Stimulated activated CD4-positive, alpha-beta T cell treated with anti-CD3 and anti-CD28 coated beads, Interleukin-2, amount 100 ng/mL, for 48 hours (primary cell): Measurements from ENCODE around the gene CTNNA2.

Experiments
- DNase-seq, 2 donors: peaks; one replicate each; pipeline ENCODE4 v3.0.0-alpha.2; 2020

The CTNNA2 gene

DNA sequence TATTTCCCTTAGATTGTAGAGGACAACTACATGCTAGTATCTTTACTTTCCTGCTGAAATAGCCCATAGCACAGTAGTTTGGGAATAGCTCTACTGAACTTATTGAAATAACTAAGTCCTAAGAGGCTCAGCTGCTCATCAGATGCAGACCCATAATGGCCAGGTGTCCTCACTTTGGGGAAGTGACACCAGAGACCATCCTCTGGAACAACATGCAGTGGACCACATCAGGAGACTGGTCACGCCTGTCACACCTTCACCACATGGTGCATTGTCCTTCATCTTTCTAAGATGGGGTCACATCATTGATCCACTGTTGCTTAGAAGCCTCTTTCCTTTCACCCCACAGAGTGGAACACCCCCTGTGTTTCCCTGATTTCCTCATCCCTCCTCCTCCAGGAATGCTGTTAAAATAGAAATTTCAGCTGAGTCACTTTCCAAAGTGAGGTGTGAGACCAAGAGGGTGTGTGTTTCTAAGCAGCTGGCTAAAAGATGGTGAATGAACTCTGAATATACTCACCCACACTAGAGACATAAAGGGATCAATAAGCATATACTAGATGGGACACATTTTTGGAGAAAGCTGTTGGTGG, 1006.9 kb downstream of the CTNNA2 start:
- DNase-seq, result no peak

DNA sequence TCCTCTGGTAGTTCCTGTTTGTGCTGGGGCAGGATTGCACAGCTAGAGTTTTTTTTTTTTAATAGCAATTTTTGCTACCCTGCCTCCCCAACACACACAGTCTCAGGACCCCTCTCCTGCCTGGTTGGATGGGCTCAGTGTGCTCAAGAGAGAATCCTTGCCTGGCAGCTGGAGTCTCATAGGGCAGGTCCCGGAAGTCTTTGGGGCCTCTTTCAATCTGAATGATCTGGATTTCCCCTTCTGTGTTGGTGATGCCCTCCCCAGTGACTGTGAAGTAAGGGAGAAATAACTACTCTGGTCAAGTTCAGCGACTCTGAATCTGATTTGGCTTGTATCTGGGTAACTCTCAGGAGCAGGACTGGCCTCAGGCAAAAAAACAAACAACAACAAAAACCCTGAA, 1012.3 kb downstream of the CTNNA2 start:
- DNase-seq, result no peak

DNA sequence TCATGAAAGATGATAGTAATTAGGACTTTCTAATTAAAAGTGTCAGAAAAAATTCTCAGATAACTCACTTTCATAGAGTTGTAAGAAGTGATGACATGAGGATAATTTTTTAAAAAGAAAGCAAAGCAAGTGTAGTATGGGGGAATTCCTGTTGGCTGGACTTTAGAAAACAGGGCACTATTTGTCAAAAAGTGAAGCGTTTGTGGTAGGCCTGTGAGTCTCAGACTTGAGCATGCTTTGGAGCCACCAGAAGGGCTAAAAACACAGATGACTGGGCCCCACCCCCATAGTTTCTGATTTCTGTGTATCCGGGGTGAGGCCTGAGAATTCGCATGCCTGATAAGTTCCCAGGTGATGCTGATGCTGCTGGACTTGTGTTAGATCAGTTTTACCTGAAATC, 1014.3 kb downstream of the CTNNA2 start:
- DNase-seq, result no peak

DNA sequence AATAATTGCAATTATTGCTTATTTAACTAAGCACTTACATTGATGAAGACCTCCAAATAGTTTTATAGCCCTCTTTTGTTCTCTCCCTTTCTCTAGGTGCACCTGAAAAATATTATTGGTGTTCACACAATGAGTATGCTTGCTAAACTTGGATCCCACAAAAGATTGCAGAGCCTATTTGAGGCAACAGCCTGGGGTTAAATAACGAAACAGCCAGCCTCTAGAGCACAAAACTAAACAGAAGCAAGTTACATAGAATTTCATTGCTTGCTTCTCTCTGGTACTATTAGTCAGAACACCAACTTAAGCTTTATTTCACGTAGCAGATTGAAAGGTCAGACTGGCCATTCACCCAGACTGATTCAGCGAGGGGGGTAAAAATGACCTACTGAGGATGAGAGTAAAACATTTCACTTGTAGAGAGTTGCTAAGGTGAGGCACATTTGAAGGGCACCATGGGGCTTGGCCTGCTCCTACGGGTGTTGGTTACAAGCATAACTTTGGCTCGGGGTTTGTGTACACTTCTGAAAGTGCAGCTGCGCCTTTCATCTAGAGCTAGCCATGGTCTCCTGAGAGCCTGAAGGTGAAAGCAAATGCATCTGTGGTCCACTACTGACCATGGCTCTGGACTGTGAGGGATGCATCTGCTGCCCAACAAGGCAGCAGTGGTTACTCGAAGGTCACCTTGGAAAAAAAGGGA, 1016.8 kb downstream of the CTNNA2 start:
- no peak for DNase-seq

DNA sequence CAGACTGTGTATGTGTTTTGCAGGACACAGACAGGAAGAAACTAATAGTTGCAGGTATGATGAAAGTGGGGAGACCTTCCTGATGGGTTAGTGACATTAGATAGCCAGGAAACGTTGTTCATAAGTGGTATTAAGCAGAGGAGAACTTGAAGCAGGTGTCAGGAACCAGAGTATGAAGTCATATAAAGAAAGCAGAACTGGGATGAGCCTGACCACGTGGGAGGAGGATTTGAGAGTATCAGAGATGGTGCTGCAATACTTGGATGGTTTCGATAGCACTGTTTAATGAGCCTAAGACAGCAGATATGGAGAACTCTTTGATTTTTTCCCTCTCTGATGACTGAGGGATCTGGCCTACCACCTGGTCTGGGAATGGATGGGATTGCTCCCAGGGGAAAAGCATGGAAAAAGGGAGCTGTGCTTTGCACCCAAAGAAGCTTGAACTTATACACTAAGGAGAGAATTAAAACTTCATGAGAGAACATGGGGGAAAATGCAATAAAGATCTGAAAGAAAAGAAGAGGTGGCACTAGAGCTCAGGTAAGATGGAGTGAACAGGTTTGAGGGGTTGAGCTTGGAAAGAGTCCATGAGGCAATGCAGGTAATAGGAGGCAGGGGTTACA, 1017.7 kb downstream of the CTNNA2 start:
- DNase-seq, result no peak

DNA sequence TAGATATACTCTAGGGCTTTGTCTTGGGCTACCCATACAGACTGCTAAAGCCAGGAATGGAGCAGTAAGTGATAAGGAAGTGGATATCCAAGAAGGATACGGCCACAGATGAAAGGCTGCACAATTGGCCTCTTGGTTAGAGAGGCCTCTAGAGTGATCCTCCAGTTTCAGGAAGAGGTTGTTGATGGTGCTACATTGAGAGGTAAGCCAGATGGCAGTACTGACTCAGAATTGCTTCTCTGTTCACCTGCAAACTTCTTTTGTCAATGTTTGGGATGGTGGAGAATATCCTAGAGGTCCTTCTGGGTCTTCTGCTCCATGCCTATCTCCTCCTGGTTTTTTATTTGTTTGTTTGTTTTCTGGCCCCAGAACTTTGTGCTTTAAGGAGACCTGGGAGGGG, 1018.5 kb downstream of the CTNNA2 start:
- no peak for DNase-seq

DNA sequence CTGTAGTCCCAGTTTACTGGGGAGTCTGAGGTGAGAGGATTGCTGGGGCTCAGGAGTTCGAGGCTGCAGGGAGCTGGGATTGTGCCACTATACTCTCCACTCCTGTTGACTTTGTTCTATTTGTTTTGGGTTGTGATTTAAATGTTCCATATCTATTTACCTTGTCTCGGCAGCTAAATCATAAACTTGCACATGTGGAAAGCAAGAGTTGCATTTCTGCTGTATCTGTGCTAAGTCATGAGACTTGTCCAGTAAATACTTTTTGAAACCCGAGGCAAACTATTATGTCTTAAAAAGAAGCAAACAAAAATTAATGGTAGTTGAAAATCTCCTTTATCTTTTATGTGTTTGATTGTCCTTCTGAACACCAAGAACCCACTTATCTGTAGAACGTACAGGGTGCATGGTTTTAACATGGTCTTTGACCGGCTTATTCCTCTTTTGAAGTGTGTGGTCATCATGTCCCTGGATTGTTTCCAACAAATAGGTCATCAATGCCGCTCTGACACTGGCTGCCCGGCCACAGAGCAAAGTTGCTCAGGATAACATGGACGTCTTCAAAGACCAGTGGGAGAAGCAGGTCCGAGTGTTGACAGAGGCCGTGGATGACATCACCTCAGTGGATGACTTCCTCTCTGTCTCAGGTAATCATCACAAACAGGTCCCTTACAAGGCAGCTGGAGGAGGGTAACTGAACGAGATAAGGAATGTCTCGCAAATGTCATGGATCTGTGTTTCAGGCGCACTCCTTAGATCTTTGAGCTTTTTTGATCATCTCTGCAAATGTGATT, 1032.8 kb downstream of the CTNNA2 start:
- DNase-seq, result no peak

DNA sequence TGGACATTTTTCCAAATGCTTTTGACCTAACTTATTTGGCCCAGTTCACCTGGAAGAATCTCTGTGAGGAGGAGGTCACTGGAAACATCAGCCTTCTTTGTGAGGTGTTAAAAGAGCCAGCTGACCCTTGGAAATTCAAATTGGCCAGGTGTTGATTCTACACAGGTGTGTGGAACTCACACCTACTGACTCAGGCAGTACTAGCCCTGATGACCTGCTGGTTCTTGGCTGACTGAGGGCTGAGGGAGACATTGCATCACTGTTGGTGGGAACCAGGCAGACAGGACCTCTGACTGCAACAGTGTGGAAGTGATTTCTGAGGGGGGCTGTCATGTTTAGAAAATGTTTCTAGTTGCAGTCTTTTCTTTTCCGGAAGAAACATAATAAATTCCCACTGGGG, 1033.9 kb downstream of the CTNNA2 start:
- DNase-seq, result no peak

DNA sequence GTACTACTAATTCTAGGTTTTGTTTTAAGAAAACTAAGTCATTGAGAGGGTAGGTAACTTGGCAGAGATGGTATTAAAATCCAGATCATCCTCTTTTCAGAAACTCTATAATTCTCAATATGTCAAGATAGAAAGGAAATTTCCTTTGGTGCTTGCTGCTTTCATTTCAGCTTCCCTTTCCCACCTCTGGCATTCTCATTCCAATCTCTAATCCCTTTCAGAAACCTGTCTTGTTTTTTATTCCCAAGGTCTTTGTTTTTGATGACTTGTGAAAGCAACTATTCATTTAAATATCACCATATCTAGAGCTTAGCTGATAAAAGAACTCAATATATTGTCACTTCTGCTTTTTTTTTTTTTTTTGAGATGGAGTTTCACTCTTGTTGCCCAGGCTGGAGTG, 1034.5 kb downstream of the CTNNA2 start:
- DNase-seq, result no peak

DNA sequence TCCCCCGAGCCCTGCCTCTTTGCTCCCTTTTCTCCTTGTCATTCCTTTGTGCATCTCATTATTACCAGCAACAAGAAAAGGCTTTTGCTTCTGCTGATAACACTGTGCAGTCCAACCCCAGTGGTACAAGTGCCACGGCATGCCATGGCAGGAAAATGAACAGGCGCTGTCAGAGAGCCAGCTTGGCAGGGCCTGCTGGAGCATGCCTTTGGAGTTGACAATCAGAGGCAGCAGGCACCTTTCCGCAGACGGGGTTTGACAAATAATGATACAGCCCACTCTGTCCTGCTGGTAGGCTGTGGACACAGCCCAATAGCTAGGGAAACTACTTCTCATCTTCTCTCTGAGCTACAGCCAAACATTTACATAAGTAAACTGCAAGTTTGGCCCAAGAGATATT, 1035.6 kb downstream of the CTNNA2 start:
- DNase-seq, result no peak

DNA sequence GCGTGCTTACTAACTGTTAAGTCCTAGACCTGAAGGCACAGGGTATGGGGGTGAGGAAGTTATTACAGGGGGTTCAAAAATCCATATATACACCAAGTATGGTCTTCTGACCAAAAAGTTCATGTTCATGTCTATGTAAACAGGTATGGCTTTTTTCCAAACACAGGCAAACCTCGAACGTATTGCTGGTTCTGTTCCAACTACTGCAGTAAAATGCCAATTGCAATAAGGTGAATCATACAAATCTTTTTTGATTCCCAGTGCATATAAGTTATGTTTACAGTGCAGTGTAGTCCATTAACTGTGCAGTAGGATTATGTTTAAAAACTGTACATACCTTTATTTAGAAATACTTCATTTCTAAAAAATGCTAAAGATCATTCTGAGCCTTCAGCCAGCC, 1037.0 kb downstream of the CTNNA2 start:
- DNase-seq, result no peak

DNA sequence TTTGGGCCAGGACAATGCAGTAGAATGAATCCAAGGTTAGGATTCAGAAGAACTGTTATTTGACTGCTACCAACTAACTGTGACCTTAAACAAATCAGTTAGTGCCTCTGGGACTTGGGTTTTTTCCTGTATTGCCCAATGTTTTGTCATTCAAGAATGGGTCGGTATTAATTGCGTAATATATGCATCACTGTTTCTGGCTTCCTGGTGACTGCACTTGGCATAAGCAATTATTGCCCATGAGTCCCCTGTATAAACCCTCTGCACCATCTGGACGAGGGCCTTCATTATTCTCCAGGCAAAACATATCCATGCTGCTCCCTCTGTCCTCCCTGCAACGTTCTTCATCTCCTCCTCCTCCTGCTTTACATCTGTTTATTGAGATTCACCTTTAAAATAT, 1047.5 kb downstream of the CTNNA2 start:
- DNase-seq, result no peak

DNA sequence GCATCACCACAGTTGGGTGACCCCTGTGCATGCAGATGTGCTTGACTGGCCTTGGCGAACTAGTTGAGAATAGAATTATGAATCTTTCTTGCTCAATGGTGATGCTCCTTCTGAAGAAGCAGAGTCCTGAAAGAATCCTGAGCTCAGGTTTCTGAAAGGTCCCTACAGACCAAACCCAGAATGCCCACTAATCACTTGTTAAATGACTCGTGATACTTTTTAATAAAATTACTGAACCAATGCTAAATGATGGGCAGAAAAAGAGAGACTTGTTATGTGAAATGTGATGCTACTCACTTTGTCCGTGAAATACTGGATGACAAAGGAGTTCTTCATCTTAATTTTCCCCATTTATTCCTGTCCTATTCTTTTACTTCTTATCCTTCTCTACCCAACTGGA, 1055.2 kb downstream of the CTNNA2 start:
- no peak for DNase-seq

DNA sequence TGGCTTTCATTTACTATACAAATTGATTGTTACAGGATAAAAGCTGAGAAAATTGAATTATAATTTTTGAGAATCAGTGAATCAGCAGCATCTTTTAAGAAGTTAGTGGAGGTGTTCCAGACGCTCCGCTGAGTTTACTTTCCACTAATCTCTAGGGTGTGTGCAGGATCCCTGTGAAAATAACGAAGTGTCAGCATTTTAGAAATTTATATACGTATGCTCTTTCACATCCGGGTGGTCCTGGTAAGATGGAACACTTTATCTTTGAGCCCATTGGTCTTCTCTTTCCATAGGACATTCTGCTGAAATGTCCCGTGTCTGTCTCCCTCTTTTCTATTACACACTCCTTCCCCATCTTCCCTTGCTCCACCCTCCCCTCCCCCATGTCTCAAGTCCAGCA, 1060.3 kb downstream of the CTNNA2 start:
- DNase-seq, result no peak

DNA sequence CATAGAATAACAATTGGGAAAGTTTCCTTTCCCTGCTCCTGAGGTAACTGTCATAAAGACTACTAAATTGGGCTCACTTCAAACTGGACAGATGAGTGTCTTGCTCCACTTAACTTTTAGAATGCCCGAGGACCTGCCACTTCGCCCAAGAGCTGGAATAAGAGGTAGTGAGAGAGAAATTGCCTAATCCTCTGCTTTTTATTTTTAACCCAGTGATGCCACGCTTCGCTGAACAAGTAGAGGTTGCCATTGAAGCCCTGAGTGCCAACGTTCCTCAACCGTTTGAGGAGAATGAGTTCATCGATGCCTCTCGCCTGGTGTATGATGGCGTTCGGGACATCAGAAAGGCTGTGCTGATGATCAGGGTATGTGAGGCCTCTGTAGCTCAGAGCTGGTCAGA, 1061.1 kb downstream of the CTNNA2 start:
- no peak for DNase-seq

DNA sequence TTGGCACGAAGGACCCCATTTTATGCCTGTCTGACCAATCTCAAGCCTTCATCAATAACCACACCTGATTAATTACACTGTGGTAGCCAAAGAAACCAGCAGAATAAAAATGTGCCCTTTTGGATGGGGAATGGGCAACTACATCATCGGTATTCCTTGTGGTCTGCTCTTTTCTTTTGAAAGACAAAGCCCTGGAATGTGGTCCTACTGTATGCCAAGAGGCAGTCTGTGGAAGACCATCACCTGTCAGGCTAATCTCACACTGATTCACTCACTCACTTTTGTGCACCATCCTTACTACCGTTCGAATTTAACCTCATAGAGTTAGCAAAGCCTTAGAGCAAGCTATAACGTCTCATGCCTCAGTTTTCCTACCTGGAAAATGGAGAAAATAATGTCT, 1066.9 kb downstream of the CTNNA2 start:
- DNase-seq, result no peak

DNA sequence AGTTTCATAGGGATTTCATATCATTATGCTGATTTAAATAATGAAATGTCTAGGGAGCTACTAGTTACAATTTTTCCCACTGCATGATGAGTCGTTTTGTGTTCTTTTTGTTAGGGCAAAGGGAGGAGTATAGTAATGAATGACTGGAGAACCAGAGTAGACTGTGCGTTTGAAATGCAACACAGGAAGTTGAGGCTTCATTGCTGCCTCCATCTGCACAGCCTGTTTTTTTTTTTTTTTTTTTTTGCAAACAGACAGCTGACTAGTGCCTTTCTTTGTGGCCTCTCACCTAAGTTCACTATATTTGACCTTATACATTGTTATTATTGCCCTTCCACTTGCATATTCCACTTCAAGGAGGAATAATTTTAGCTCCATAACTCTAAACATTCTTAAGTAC, 1078.4 kb downstream of the CTNNA2 start:
- DNase-seq, result no peak

DNA sequence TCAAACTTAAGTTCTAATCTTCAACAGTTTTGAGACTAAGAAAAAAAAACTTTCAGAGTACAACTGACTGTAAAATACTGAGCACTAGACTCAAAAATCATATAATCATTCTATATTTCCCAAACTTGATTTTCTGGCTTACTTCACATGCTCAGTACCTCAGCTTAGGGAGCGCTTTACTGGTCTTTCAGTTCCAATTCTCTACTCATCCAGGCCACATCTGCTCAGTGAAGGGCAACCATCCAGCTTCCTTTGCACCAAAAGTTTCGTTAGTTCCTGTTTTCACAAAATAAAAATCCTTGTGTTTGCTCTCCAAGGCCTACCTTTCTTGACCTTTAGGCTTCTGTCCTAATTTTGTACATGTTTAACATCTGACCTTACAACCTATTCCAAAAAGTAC, 1079.3 kb downstream of the CTNNA2 start:
- no peak for DNase-seq

DNA sequence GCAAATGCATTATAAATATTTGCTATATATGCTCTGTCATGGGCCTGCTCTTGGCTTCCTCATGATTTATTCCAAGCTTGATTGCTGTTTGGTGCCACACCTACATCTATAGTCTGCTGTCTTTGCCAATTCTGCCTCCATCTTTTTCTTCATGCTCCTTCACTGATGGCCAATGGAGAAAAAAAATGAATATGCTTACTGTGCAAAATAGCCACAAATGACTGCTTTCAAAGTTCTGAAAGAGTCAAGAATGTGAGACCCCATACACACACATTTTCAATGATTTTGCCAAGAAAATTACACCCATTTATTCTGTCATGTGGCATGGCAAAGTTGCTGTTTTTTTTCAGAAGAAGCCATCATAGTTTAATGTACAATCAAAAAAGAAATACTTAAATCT, 1097.3 kb downstream of the CTNNA2 start:
- DNase-seq, result no peak

DNA sequence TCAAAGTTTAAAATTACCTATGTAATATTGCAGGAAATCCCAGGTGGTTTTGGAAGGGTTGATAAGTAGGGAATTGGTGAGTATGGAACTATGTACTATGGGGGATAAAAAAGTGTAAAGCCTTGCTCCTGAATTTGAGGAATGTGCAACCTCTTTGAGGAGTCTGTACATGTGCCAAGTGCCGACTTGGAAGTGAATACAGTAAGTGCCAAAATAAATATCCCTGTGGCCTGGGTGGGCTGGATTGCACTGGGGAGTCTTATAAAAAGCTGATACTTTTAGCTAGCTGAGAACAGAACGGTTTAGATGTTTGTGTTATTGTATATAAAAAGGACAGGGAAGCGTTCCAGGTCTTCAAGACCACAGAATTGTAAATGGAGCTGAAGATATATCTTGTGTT, 1108.8 kb downstream of the CTNNA2 start:
- DNase-seq, result no peak

DNA sequence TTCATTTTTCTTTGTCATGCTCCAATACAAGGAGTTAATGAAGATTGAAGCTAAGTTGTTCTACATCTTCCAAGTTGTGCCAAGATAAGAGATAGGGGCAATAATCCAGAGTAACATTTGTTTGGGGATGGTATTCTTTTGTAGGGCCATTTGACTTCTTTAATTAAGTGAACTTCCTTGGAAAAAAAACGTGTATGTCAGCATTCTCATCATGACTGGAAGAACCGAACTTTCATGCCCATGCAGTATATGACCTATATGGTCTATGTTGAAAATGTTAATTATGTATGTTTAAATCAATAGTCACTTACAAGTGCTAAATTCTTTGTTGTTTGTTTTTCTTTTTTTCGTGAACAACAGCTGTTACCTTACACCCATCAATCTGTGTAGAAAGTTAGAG, 1111.2 kb downstream of the CTNNA2 start:
- DNase-seq, result no peak

DNA sequence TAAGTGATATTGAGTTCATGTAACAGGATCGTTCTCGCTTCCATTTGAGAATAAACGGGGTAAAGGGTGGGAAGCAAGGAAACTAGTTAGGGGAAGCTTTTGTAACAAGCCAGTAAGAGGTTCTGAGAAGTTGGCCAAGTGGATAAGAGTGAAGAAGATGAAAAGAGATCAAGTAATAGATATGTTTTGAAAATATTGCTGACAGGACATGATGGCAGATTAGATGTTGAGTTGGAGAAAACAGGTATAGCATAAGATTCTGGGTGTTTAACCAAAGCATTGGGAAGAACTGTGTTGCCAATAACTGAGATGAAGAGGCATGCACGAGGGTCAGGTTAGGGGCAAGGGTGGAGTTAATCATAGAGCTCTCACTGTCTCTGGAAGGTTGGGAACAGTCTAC, 1121.7 kb downstream of the CTNNA2 start:
- DNase-seq, result no peak

DNA sequence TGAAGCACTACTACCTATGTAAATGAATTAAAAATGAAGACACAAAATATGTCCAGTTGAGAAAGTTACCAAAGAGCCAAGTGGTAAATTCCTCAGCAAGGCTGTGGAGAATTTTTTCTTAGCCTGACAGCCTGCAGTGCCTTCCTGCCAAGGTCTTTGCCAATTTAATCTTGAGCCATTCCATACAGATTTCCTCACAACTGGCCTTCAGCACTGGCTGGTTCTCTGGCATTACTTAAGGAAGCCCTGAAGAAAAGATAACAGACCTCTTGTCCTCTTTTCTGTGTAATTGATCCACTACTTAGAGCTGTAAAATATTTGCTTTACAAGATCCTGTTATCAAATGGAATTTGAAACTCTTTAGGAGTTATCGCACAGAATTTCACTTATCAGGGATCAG, 1125.9 kb downstream of the CTNNA2 start:
- no peak for DNase-seq

DNA sequence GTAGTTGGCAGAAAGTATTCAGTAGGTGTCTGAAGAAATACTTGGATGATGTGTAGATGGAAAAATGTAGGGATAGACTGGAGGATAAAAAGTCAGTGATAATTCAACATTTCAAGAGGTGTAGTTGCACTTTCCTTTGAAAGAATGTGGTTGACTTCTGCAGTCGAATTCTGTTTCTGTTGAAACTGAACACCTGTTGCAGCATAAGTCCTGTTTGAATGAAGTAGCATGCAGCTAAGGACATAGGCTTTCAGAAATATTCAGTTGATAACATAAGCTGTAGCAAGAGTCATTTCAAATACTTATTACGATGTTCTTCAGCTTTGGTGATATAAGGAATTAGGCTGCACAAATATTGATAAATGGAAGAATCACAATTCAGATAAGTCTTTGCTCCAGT, 1129.6 kb downstream of the CTNNA2 start:
- DNase-seq, result no peak
